Stimulated activated CD8-positive, alpha-beta memory T cell treated with anti-CD3 and anti-CD28 coated beads, Interleukin-15, amount 100 ng/mL, for 1 hour (primary cell): ENCODE measurements around the gene AMD1.
"Not testable (repeated sequence)": the region's sequence is repeated elsewhere in the genome, so short reads cannot be mapped to it uniquely, and the experiment has no call there.

Experiments used
- DNase-seq: peaks from one replicate; pipeline ENCODE4 v3.0.0-alpha.2; 2020; ENCODE audit warnings: low read depth

The AMD1 gene

GRCh38 chr6:110873981-110874879 lies at the start of gene AMD1:
Gene AMD1, plus strand, starts transcription at chr6:110874785. Its CDS starts 321 bp downstream, at chr6:110875106.
- DNase-seq = peak; percentile 93

DNA sequence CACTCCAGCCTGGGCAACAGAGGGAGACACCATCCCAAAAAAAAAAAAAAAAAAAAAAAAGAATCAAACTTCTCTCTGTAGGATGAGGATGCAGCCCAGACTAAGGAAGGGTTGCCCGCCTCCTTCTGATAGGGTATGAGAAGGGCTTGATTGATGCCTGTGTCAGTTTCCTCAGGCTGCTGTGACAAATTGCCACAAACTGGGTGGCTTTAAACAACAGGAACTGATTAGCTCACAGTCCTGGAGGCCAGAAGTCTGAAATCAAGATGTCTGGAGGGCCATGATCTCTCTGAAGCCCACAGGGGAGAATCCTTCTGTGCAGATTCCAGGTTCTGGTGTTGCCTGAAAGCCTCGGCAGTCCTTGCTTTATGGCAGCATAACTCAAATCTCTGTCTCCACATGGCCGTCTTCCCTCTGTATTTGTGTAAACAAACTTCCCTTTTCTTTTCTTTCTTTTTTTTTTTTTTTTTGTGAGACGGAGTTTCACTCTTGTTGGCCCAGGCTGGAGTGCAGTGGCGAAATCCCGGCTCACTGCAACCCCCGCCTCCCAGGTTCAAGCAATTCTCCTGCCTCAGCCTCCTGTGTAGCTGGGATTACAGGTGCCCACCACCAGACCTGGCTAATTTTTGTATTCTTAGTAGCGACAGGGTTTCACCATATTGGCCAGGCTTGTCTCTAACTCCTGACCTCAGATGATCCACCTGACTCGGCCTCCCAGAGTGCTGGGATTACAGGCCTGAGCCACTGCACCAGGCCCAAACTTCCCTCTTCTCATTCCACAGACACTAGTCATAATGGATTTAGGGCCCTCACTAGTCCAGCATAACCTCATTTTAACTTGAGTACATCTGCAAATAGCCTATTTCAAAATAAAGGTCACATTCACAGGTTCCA lies 48.1 kb upstream of the AMD1 start:
- no peak for DNase-seq

- no peak for DNase-seq
These were observed 46.2 kb upstream of the AMD1 start for GRCh38 chr6:110828396-110828795.

- DNase-seq = no peak
These were observed 43.2 kb upstream of the AMD1 start for GRCh38 chr6:110831405-110831804.

DNA sequence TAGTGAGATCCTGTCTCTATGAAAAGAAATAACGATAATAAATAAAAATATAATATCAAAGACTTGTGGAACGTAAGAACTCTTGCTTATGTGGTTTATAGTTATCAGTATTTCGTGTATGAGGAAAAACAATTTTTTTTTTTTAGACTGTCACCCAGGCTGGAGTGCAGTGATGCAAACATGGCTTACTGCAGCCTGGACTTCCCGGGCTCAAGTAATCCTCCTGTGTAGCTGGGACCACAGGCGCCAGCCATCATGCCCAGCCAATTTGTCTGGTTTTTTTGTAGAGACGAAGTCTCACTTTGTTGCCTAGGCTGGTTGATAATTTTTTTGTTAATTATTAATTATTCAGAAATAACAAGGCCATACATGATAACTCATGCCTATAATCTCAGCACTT lies 40.8 kb upstream of the AMD1 start:
- no peak for DNase-seq

GRCh38 chr6:110835751-110836150 lies 38.8 kb upstream of the AMD1 start:
- not testable (repeated sequence) for DNase-seq

GRCh38 chr6:110841266-110841665 lies 33.3 kb upstream of the AMD1 start:
- DNase-seq = no peak

- no peak for DNase-seq
These were observed 24.8 kb upstream of the AMD1 start for GRCh38 chr6:110849781-110850180.

GRCh38 chr6:110852773-110853172 lies 21.8 kb upstream of the AMD1 start:
- no peak for DNase-seq

- DNase-seq = no peak
These were observed 20.7 kb upstream of the AMD1 start for GRCh38 chr6:110853754-110854477.

DNA sequence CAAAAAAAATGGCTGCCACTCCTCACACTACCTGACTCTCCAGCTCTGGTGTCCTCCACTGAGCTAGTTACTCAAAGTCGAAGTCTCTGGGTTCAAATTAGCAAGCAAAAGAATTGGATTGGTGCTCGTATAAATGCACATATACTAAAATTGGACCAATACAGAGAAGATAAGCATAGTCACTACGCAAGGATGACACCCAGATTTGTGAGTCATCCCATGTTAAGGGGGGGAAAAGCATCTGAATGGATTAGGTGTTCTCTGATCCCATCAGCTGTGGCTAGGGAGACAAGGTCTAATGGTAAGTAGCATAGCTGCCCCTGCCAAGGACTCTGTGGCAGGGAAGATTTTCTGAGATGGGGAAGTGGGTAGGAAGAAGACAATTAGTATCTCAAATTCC lies 18.3 kb upstream of the AMD1 start:
- no peak for DNase-seq

GRCh38 chr6:110858016-110858415 lies 16.6 kb upstream of the AMD1 start:
- DNase-seq = no peak

DNA sequence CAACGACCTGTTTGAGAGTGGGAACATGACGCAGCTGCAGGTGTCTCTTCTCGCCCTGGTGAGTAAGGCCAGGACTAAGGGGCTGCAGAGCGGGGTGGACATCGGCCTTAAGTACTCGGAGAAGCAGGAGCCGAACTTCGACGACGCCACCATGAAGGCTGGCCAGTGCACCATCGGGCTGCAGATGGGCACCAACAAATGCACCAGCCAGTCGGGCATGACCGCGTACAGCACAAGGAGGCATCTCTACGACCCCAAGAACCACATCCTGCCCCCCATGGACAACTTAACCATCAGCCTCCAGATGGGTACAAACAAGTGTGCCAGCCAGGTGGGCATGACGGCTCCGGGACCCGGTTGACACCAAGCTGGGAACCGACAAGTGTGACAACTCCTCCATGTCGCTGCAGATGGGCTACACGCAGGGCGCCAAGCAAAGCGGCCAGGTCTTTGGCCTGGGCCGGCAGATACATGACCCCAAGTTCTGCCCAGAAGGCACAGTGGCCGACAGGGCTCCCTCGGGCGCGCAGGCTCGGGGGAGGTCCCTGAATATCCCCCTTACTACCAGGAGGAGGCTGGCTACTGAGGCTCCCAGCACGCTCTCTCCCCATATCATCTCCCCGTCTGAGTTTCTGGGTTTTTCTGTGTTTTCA lies 15.9 kb upstream of the AMD1 start:
- DNase-seq = no peak

GRCh38 chr6:110859335-110859792 lies 15.2 kb upstream of the AMD1 start:
- DNase-seq = no peak

DNA sequence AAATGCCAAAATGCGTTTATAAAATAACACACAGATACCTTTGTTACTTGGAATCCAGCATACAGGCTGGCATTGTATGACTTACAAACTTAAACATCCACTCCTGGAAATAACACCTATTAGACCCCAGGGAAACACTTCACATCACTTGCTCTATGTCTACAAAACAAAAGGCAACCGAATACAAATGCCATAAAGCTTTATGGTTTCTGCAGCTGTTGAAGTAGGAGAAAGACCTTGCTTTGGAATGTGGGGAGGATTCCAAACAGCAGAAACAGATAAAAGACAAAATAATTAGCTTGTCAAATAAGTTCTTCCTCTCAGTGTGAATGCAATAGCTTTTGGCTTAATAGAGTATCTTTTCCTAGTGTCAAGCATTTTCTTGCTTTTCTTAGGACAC lies 9.8 kb upstream of the AMD1 start:
- DNase-seq = no peak

DNA sequence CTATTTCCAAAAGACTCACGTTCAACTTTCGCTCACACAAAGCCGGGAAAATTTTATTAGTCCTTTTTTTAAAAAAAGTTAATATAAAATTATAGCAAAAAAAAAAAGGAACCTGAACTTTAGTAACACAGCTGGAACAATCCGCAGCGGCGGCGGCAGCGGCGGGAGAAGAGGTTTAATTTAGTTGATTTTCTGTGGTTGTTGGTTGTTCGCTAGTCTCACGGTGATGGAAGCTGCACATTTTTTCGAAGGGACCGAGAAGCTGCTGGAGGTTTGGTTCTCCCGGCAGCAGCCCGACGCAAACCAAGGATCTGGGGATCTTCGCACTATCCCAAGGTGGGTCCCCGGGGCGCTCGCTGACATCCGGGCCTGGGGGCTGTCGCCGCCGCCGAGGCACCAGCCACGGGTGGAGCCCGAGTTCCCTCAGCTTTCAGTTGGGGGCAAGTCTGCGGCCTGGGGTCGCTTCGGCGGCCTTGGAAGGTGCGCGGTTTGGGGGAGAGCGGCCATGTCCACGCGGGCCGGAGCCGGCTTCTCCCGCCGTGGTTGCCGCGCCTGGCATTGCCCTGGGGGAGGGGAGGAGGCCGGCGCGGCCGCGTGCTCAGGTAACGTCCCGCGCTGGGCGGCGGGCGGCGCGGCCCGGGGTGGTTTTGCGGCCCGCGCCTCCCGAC lies 429 bp downstream of the AMD1 start:
- peak; percentile 27 for DNase-seq

DNA sequence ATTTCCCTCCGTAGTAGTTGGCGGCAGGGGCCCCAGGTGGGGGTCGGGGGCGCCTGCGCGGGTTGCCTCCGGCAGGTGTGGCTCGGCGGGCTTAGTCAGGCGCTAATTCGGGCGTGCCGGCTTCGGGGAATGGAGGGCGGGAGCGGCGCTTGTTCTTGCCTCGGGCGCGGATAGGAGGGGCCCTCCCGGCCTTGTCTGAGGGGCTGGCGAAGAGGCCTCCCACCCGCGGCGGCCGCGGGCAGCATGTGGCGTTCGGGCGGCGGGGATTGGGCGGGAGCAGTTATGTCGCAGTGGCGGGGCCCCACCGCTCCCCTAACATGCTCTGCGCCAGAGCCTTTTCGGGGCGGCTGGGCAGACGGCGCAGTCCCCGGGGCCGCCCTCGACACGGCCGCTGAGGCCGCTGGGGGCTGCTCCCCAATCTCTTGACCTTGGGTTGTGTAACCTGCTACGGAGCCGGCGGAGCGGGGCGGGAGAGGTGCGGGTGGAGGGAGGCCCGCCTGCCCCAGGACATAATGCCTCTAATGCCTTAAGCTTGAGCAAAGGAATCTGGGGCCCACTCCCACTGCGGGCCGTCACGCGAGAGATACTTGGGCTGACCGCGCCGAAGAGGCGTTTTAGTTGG lies 1.1 kb downstream of the AMD1 start:
- peak; percentile 40 for DNase-seq

GRCh38 chr6:110876170-110876773 lies 1.7 kb downstream of the AMD1 start:
- peak; percentile 8 for DNase-seq

- no peak for DNase-seq
These were observed 2.4 kb downstream of the AMD1 start for GRCh38 chr6:110876806-110877564.
